ENCODE measurements around the gene PRKAR1B.
"Not testable (repeated sequence)": the region's sequence is repeated elsewhere in the genome, so short reads cannot be mapped to it uniquely, and the experiment has no call there.

PRKAR1B gene

GRCh38 chr7:659306-659847, 67.7 kb downstream of the PRKAR1B start:
- DNase-seq (ENCODE audit: low read depth) = no peak
- TF ChIP-seq CTCF (IDR thresholded peaks at IDR 0.05; ENCODE audit: insufficient read depth, low read depth, low read length, missing control alignments) = no peak
- no peak overlapping the region for H3K4me3 ChIP-seq (ENCODE audit: low read length)

GRCh38 chr7:657565-658119, 69.4 kb downstream of the PRKAR1B start:
- no peak for TF ChIP-seq CTCF (IDR thresholded peaks at IDR 0.05; ENCODE audit: insufficient read depth, low read depth, low read length, missing control alignments)
- no peak overlapping the region for H3K4me3 ChIP-seq (ENCODE audit: low read length)
- DNase-seq (ENCODE audit: low read depth) = no peak

GRCh38 chr7:657010-657409, 70.1 kb downstream of the PRKAR1B start:
- H3K4me3 ChIP-seq (ENCODE audit: low read length); DNase-seq (ENCODE audit: low read depth): not testable (repeated sequence)

GRCh38 chr7:655758-656157, 71.3 kb downstream of the PRKAR1B start:
- DNase-seq (ENCODE audit: low read depth) = no peak
- no peak overlapping the region for H3K4me3 ChIP-seq (ENCODE audit: low read length)
- no peak for TF ChIP-seq CTCF (IDR thresholded peaks at IDR 0.05; ENCODE audit: insufficient read depth, low read depth, low read length, missing control alignments)

- no peak for TF ChIP-seq CTCF (IDR thresholded peaks at IDR 0.05; ENCODE audit: insufficient read depth, low read depth, low read length, missing control alignments)
- no peak for DNase-seq (ENCODE audit: low read depth)
- H3K4me3 ChIP-seq (ENCODE audit: low read length) = no peak overlapping the region
Measured at GRCh38 chr7:653829-654764, 73.0 kb downstream of the PRKAR1B start.

GRCh38 chr7:652881-653280, 74.2 kb downstream of the PRKAR1B start:
- no peak overlapping the region for H3K4me3 ChIP-seq (ENCODE audit: low read length)
- no peak for TF ChIP-seq CTCF (IDR thresholded peaks at IDR 0.05; ENCODE audit: insufficient read depth, low read depth, low read length, missing control alignments)
- DNase-seq (ENCODE audit: low read depth) = no peak

GRCh38 chr7:652167-652566, 74.9 kb downstream of the PRKAR1B start:
- DNase-seq (ENCODE audit: low read depth); H3K4me3 ChIP-seq (ENCODE audit: low read length): not testable (repeated sequence)
